ELR (cell line): ENCODE measurements around the gene HID1.
"Not testable (repeated sequence)": the region's sequence is repeated elsewhere in the genome, so short reads cannot be mapped to it uniquely, and the experiment has no call there.

Experiments used
- DNase-seq: peaks from one replicate; pipeline ENCODE4 v3.0.0-alpha.2; 2015; ENCODE audit warnings: low read depth

The HID1 gene

DNA sequence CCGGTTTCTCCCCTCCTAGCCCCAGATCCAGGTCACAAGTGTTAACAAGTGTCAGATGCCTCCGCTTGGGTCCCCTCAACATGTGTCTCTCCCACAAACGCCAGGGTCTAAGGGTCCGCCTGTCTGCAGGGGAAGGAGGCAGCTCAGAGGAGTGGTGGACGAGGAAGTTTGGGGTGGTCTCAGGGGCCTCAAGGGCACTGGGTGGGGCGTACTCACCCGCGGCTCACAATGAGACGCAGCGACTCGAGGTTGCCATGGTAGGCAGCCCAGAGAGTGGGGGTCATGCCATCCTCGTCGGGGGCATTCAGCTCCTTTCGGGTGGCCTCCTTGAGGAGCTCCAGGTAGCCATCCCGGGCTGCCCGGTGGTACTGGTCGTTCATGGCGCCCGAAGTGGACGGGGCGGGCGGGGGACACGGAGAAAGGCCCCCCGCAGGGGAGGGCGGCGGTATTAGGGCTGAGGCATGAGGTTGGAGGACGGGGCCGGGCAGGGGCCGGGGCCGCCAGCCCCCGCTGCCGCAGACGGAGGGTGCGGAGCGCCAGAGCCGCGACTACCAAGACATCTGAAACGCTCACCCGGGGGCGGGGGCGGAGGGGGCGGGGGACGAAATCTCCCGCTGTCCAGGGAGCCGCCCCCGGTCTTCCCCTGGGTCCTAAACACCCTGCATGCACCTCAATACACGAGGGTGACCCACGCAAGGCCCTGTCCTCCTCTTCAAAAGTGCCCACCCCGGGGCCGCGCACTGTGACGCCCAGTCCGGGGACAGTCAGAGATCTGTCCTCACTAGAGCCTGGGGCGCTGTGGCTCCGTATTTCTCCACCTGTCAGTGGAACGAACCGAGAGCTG lies 49.6 kb downstream of the HID1 start, which contains the start of gene USH1G:
USH1G (minus strand) TSS at position 562 of the 844 bp plus-strand sequence; CDS start at position 380, 182 bp downstream.
- DNase-seq: no peak

DNA sequence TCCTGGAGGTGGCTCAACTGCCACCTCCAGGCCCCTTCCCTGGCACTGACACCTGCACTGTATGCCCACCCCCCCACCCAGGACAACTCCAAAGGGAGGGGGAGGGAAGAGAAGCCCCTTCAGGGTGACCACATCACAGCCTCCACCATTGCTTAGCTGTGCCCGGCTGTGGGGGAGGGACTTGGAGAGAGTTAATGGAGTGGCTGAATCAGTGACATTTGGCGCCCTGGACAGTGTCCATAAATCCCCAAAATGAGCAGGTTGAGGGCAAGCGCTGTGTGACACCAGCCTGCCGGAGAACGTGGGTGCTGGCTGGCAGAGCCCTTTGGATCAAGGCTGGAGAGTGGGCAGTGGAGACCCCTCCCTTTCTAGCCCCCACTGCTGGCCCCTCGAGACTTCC lies 50.4 kb downstream of the HID1 start:
- no peak for DNase-seq

DNA sequence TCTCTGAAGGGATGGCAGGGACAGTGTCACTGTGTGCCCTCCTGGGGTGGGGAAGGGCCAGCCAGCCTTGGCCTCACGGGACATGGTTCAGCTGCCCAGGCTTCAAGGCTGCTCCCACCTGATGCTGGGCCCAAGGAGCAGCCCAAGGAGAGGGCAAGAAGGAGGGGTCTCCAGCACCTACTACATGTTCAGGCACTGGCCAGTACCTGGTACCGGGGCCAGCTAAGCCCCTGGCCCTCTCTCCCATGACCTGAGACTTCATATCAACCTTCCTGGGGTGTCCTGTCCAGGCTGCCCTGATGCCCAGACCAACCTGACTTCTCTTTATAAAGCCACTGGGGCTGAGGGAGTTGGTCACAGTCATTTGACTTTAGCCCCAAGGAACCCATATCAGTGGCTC lies 50.8 kb downstream of the HID1 start:
- DNase-seq: no peak

DNA sequence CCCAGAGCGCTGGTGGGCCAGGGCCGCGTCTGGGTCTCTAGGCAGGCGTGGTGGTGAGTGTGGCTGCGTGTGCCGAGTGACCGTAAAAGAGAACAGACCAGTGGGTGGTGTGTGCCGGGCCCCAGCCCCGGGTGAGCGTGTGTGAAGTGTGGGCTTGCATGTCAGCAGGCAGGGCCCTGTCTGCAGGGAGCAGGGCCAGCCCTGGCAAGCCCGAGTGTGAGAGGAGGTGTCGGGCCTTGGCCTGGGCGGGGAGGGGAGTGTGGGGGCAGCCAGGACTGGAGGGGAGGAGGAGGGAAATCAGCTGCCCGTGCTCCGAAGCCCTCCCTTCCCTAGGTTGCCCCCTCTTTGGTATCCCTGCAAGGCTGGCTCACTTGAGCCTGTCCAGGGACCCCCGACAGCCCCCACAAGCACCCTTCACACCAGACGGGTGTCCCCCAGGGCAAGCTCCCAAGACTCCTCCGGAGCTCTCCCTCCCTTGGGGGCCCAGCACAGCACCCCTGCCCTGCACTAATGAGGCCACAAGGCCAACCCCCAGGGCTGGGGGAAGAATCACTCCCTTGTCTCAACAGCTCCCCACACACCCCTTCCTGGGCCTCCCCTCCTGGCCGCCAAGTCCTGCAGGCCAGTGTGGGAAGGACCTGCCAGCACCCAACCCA lies 51.4 kb downstream of the HID1 start:
- DNase-seq: no peak

DNA sequence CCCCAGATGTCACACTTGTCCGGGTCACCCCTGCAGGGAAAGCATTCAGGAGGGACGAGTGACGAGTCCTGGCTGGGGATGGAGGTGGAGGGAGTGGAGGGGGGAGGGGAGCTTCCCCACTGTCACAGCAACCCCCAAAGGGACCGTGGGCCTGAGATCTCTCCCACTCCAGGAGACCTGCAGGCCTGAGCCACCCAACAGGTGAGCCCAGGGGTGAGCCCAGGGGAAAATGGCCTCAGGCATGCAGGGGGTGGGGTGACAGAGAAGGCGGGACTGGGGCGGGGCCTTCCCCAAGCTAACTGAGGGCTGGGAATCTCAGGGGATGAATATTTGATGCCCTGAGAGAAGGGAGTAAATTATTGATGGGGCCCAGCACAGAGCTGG lies 51.9 kb downstream of the HID1 start:
- no peak for DNase-seq

DNA sequence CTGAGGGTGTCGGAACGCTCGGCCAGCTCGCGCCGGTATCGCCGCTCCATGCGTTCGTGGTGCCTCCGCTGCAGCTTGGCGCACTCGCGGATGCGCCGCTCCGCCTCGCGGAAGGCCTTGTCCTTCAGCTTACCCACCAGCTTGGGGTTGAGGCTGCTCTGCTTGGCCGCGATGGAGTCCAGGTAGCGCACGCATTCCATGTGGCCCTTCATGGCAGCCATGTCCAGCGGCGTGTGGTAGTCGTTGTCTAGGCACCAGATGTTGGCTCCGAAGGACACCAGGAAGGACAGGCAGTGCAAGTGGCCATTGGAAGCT lies 52.3 kb downstream of the HID1 start:
- no peak for DNase-seq

DNA sequence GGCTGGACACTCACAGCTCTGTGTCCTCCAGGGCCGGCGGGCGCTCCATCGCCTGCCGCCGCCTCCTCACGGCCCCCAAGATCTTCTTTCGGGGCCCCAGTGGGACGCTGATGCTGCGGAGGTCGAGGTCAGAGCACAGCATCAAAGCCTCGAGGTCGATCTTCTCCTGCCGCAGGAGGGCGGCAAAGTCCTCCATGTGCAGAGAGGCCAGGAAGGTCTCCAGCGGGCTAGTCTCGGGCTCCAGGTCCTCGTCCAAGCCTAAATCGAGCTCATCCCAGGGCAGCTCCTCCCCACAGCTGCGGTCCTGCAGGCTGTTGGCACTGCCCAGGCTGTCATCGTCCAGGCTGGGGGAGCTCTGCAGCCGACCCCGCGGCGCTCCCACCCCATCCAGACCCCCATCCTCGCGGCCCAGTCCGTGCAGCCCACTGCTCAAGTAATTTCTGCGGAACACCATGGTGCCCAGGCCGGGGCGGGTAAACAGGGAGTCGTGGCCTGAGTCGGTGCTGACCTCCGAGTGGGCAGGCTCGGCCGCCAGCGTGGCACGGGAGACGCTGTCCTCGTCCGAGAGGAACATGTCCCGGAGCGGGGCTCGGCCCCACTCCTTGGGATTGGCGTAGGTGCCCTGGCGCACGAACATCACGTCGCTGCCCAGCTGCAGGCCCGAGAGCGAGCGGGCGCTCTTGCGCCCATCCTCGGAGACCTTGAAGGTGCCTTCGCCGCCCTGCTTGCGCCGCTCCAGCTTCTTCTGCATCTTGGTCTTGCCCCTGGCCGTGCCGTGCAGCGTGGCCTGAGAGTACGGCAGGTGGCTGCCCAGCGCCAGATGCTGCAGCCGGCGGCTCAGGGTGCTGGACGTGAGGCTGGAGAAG lies 52.9 kb downstream of the HID1 start:
- DNase-seq: peak; percentile 44

DNA sequence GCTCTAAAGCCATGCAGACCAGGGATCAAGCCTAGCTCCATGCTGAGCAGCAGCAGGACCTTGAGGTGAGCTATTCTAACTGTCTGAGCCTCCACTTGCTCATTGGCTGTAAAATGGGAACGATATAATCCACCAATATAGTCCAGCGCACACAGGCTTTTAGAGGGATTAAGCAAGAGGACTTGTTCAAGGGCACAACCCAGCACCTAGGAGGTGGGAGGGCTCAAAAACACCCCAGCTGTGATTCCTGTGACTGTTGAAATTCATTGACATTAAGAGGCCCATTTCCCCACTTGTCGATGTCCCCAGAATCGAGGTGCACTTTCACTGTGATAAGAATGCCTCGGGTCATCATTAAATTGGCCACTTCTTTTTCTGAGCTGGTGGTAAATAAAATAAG lies 53.7 kb downstream of the HID1 start:
- DNase-seq: no peak

DNA sequence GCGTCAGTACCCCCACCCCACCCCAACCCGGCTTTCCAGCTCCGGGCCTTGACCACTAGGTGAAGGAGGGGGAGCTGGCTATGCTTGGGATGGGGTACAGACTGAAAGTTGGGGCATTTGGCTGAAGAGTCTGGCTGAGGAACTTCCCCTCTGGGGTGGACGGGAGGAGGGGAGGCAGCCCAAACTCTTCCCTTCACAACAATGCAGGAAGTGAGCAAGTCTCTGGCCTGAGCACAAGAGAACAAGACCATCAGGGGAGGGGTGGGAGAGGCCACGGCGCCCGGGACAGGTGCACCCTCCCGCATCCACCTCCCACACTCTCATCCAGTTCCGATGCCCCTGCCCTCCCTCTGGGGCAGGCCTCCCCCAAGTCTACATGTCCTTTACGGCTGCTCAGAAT lies 55.1 kb downstream of the HID1 start:
- no peak for DNase-seq

DNA sequence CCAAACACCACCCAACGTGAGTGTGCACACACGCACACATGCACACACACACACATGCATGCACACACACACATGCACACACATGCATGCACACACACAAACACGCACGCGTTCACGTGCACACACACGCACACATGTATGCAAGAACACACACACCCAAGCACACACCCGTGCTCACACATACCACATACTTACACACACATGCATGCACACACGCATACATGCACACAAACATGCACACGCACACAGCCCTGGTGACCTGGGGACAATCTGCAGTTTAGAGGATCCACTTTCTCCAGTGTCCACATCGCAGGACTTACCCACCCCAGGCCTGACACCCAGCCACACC lies 55.7 kb downstream of the HID1 start:
- no peak for DNase-seq

DNA sequence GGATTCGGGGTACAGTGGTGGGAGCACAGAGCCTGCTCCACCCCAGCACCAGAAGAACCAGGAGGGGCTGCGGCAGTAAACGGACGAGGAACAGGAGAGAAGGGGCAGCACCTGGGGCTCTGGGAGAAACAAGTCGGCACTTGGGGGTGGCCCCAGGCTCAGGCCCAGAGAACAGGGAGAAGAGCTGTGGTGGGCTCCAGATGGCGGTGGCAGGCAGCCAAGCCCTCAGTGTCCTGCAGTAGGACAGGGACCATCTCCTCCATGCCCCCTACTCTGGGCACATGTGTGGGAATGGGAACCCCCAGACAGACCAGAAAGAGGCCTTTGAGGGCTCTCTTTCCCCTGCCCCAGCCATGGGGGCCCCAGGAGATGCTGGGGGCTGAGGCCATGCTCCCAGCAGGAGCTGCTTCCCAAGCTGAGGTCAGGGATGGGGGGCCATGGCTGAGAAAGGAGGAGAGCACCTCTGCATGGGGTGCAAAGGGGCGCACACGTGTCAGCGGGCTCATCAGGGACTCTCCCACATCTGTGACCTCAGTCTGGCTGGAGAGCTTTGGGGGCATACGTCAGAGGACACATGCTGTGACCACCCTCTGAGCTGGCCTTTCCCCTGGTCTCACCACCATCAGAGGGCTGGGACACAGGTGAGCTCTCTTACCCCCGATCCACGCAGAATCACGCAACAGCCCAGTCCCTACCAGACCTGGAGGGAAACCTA lies 56.3 kb downstream of the HID1 start:
- no peak for DNase-seq

DNA sequence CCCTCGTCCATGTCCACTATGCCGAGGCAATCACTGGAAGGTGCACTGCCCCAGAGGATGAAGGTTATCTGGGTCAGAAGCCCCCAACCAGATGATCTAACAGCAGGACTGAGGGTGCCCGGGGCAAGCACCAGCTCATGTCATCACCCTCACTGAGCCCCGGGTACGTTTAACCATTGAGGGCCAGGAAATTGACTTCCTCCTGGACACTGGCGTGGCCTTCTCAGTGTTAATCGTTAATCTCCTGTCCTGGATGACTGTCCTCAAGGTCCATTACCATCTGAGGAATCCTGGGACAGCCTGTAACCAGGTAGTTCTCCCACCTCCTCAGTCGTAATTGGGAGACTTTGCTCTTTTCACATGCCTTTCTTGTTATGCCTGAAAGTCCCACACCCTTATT lies 61.1 kb downstream of the HID1 start:
- not testable (repeated sequence) for DNase-seq

DNA sequence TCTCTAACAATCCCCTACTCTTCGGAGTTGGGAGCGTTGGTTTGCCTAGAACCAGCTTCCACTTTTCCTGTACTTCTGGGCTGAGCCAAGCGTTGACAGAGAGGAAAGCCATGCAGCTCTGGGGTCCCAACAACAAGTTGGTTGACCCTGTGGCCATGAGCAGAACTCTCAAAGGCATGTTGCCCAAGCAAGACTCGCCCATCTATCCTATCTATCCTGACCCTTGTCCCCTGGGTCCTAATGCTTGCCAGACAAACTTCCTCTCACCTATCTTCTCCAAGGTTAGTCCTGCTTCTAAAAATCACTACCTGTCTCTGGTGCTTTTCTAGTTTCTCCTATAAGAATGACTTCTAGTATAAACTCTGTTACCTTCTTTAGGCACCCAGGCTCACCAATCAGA lies 63.5 kb downstream of the HID1 start:
- DNase-seq: not testable (repeated sequence)

DNA sequence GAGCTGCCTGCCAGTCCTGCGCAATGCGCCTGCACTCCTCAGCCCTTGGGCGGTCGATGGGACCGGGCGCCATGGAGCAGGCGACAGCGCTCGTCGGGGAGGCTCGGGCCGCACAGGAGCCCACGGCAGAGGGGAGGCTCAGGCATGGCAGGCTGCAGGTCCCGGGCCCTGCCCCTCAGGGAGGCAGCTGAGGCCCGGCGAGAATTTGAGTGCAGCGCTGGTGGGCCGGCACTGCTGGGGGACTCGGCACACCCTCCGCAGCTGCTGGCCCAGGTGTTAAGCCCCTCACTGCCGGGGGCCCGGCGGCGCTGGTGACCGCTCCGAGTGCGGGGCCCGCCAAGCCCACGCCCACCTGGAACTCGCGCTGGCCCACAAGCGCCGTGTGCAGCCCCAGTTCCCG lies 65.5 kb downstream of the HID1 start:
- no peak for DNase-seq

DNA sequence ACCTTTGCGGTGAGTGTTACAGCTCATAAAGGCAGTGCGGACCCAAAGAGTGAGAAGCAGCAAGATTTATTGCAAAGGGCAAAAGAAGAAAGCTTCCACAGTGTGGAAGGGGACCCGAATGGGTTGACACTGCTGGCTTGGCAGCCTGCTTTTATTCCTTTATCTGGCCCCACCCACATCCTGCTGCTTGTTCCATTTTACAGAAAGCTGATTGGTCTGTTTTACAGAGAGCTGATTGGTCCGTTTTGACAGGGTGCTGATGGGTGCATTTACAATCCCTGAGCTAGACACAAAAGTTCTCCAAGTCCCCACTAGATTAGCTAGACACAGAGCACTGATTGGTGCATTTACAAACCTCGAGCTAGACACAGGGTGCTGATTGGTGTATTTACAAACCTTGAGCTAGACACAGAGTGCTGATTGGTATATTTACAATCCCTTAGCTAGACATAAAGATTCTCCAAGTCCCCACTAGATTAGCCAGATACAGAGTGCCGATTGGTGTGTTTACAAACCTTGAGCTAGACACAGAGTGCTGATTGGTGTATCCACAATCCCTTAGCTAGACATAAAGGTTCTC lies 66.3 kb downstream of the HID1 start:
- not testable (repeated sequence) for DNase-seq

DNA sequence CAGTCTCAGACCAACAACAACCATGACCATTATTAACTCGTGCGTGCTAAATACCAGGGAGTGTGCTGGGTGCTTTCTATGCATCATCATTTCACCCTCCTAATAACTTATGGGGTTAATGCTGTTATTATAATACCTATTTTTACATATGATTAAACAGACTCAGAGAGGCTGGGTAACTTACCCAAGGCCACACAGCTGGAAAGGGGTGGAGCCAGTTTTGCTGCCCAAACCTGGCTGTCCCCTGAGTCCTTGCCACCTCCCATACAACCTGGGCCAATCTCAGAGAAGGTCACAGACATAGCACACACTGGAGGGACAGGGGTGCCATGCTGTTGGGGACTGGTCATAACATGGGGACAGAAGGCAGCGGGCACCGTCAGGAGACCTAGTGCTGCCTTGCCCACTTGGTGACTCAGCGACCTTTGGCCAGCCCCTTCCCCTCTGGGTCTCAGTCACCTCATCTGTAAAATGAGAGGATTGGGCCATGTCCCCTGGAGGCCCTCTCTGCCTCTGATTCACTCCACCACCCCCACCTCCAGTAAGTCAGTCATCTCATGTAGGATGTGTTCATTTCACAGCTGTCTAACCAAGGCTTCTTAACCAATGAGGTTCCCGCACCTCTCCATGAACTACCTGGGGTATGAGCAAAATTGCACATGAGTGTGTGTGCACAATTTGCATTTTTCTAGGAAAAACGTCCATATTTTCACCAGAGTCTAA lies 67.7 kb downstream of the HID1 start:
- no peak for DNase-seq

DNA sequence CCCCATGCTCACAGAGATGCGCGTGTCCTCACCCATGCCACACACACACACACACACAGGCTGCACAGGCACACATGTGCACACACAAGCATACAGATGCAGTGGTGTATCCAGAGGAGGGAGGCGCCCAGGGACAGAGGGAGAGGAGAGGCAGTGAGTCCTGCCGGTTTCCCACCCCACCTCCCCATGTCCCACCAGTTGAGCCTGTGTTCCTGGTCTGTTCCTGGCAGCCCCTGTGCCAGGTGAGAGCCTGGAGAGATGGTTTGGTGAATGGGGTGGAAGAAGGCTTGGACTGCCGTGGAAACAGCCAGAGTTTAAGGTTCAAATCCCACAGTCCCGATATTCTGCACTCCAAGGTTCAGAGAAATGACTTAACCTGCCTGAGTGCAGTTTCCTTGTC lies 68.9 kb downstream of the HID1 start:
- no peak for DNase-seq

DNA sequence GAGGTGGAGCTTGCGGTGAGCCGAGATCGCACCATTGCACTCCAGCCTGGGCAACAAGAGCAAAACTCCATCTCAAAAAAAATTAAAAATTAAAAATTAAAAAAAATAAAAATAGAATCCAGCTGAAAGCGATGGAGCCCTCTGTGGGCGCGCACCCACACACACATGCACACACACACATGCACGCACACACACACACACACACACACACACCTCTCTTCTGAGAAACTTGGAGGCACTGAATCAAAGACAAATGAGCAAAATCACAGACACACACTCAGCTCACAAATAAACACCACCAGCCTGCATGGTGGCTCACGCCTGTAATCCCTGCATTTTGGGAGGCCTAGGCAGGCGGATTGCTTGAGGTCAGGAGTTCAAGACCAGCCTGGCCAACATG lies 69.5 kb downstream of the HID1 start:
- no peak for DNase-seq

DNA sequence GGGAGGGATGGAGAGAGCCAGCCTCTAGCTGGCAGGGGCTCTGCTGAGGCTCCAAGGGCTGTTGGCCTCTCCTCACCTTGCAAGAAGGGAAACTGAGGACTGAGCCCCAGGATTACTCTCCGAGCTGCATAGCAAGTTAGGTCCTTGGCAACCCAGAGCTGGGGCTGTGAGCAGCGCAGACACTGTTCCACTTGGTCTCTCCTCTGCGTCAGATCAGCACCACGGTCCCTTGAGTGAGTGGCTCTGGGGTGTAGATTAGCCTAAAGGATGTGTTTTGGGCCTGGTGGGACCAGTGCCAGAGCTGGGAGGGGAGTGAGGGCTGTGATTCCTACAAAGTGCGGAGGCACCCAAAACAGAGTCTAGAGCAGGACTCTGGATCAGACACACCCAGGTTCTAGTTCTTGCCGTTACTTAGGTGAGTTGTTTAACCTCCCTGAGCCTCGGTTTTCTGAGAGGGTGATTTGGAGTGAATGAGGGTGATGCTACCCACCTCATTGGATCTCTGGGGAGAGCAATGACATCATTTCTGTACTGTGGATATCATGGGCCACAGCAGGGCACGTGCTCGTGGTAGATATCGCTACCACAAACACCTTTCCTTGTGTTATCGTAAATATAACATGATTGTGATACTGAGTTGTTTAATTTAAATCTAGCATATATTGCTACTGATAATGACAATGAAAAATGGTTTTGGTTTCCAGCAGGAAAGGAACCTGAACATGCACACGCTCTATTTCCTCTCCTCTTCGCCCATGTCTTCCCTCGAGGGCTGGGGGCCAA lies 71.0 kb downstream of the HID1 start:
- DNase-seq: no peak
